Fibroblast of peridontal ligament (primary cell): Measurements from ENCODE around the gene CCL5.
"Not testable (repeated sequence)": the region's sequence is repeated elsewhere in the genome, so short reads cannot be mapped to it uniquely, and the experiment has no call there.

Source experiments
- DNase-seq: peaks from one replicate; pipeline ENCODE4 v3.0.0-alpha.2; 2010; ENCODE audit errors: extremely low read depth

Gene CCL5

DNA sequence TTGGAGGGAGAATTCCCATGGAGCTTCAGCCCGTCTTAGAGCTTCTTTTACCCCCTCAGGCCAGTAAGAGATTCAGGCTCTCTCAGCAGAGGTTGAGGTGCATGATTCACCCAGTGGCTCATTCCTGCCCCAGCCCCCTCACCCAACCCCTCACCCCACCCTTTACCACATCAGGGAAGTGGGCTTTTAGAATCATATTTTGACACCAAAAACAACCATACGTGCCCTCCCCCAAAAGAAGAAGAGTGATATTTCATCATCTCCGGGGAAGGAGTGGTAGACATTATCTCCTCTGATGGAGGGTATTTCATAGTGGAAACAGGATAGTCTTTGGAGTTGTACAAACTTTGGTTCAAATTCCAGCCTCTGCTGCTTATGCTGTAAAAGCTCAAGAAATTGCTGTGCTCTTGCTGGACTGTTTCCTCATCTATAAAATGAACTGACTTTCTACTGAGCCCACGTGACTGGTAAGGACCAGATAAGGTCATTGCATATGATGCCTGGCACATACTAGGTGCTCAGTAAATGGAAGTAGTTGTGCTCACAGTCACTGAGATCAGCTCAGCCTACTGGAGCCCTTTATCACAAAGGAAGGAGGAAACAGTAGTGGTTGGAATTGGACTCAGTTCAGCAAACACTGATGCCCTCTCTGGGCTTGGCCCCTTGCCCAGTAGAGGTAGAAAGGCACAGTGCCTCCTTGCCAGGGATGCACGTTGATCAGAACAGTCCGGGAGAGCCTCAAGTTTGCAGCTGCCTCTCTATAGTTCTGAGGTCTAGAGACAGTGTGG, 18.3 kb upstream of the CCL5 start:
- no peak for DNase-seq

DNA sequence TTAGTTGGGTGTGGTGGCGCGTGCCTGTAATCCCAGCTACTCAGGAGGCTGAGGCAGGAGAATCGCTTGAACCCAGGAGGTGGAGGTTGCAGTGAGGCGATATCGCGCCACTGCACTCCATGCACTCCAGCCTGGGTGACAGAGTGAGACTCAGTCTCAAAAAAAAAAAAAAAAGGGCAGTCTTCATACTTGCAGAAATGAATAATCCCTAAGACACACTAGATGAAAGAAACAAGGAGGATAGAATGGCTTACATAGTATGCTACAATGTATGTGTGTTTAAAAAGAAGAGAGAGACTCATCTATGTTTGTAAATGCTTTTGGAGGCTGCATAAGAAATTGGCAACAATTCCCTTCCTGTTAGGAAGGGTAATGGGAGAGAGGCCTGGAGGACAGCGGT, 17.6 kb upstream of the CCL5 start:
- not testable (repeated sequence) for DNase-seq

DNA sequence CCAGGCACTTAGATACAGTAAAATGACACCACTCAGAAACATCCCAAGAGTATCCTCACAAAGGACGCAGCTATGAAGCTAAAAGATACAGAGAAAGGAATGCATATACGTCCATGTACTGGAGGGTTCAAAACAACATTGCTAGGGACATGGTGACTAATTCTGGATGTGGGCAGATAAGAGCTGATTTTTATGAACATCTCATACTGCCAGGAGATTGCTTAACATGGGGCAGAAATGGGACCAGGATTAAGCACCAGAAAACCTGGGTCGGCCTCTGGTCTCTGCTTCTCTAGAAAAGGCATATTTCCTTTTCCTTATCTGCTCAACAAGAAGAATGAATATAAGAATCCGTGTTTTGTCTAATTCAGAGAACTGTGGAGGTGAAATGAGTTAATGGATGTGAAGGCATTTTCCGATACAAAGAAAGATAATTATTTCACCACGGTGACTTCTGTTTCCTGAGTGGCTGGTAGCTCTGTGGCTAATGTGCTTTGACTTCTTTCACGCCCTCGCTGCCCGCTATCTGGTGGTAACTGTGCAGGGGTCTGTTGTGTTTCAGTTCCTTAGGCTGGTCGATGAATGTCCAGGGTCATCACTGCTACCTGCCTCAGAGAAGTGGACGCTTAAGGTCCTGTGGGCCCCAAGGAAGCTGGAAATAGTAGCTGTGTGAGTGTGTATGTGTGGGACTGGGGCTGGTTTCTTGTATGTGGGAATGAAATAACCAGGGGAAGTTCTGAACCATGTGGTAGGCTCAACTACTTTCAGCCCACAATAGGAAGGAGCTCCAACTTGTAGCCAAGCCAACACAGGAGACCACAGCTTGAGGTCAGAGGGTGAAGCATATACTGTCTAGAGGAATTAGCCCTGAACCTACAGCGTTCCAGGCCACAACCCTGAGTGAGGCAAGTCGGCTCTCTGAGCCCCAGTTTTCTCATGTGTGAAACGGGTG, 15.8 kb upstream of the CCL5 start:
- no peak for DNase-seq

DNA sequence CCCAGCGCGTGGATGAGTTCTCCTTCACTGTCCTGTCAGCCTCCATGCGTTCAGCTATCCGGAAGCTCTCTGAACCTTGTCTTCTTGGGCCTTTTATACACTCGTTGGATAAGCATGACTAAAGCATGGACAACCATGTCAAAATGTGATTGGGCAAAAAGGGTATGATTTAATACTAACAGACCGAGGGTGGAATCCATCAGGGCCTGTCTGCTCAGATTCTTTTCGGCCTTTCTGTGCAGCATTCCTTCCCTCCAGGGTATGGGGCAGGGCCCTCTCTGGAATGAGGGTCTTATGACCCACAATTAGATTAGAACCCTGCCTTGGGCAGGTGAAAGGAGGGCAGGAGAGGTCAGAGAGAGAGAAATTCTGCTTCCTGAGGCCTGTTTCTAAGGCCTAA, 14.0 kb upstream of the CCL5 start:
- no peak for DNase-seq

DNA sequence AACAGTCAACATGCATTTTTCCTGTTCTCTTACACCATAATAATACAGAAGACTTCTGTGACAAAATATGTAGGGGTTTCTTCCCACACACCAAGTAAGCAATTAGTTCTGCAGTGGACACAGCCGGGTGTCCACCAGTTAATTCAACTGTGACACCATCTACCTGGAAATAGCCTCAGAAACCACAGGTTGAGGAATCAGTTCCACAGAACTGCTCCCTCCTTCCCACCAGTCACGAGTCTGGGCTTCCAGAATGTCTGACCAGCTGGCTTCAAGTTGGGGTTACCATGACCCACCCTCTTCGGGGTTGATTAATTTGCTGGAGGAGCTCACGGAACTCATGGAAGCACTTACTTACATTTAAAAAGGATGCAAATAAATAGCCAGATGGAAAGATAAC, 13.6 kb upstream of the CCL5 start:
- DNase-seq = no peak

DNA sequence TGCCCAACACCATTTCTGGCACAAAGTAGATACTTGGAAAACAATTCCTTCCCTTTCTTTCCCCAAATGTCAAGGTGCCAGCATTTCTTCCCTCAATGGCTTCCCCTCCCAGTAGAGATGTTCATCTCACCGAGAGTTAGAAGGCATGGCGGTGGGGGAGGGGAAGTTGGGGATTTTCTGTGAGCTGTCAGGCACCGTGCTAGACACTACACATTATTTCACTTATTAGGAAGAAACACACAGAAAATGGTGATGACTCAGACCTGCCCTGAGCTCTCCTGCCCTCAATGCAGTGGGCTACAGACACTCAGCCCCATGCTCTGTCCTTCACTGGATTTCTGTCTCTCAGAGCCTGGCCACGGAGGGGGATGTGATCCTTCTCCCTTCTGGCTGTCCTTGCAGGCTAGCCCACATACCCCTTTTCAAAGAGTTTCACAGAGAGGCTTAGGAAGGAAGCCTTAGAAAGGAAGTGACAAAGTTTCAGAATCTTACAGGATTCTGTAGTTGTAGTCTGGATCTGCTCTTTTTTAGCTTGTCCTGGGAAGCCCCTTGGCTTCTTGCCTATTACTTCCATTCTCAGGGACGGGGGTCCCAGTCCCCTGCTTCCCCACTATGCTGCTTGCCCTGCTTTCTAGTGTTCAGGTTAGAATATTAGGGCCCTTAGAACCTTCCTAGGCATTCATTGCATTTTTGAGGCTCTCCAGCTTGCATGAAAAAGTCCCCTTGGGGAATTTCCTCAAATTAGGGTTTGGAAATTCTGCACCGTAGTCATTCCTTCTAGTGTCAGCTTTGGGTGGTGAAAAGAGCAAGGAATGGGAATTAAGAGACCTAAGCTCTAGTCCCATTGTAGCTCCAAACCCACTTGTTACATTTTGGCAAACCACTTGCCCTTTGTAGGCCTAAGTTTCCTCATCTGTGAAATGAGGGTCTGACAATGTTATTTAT, 12.2 kb upstream of the CCL5 start:
- peak; percentile 27 for DNase-seq

DNA sequence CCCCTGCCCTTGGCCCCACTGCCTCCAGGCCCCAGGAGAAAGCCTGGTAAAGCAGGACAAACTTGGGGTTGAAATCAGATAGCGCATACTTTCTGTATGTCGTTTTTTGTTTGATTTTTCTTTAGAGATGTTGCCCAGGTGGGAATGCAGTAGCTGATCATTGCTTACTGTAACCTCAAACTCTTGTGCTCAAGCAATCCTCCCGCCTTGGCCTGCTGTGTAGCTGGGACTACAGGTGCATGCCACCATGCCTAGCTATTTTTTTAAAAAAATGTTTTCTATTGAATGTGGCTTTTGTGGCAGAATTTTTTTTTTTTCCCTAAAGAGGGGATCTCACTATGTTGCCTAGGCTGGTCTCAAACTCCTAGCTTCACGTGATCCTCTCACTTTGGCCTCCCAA, 11.1 kb upstream of the CCL5 start:
- no peak for DNase-seq

DNA sequence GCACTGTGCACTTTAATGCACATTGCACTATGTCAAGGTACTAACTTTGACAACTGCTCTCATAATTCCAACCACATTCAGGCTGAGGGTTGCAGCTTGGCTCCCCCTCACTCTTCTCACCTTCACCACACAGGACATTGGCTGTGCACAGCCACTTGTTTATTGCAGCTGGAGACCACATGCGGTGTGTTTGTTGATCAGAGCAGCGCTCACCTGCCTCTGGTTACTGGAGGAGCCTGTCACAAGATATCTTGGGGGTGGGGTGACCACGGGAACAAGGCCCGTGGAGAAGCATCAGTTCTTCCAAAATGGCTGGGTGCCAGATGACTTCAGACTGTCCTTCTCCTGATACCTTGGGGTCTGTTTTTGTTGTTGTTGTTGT, 10.6 kb upstream of the CCL5 start:
- no peak for DNase-seq

DNA sequence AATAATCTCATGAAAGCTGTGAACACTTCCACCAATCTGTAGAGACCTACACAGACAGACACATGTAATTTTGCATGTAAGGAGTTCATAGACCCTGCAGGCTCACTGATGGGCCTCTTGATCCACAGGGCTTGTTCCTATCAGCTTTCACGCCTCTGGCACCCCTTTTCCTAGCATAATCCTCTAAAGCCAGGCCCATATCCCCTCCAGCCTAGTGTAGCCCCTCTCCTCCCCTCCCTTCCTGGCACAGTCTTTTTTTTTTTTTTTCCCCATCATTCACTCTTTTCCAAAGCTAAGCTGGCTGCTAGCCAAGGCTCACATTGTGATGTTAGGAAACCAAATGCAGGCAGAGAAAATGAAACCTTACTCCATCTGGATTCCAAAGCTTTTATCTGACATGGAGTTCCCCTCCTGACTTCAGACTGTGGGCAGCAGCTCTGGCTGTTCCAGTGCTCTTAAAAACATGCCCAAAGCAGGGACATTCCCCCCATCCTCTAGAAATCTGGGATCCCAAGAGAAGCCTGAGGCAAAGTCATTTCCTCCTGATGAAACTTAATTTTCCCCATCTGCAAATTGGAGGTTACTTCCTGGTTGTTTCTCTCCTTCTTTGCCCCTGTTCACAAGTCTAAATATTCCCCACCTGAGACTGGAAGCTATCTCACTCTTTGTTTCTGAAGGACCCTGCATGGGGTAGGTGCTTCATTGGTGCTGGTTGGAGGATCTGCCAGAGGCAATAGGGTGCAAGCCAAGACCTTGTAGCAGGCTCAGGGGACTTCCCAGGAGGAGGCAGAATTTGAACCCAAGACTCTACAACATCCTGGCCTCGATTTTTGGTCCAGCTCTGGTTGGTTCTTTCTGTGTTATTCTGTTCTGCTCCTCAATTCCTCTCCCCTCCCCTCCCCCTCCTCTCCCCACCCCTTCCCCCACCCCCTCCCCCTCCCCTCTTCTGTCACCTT, 9.9 kb upstream of the CCL5 start:
- peak; percentile 67 for DNase-seq

DNA sequence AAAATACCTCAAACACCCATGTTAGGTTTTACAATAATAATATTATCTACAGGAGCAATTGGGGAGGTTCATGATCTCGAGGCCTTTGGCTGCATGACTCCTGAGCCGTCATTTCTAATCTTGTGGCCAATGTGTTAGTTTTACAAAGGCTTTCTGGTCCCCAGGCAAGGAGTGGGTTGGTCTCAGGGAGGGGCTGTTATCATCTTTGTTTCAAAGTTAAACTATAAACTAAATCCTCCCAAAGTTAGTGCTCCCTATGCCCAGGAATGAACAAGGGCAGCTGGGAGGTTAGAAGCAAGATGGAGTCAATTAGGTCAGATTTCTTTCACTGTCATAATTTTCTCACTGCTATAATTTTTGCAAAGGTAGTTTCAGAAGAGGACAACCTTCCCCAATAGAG, 9.1 kb upstream of the CCL5 start:
- no peak for DNase-seq

DNA sequence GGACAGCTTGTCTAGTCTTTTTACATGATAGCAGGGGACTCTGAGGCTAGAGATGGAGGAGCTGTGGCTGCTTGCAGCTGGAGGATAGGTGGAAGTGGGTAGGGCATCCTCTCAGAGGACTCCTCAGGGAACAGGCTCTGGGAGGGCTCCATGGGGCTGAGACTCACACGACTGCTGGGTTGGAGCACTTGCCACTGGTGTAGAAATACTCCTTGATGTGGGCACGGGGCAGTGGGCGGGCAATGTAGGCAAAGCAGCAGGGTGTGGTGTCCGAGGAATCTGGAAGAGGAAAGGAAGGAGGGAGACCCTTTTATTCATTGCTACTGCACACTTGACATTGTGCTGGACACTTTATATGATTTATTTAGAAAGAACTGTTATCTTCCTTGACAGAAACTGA, 1.8 kb downstream of the CCL5 start:
- DNase-seq = no peak

DNA sequence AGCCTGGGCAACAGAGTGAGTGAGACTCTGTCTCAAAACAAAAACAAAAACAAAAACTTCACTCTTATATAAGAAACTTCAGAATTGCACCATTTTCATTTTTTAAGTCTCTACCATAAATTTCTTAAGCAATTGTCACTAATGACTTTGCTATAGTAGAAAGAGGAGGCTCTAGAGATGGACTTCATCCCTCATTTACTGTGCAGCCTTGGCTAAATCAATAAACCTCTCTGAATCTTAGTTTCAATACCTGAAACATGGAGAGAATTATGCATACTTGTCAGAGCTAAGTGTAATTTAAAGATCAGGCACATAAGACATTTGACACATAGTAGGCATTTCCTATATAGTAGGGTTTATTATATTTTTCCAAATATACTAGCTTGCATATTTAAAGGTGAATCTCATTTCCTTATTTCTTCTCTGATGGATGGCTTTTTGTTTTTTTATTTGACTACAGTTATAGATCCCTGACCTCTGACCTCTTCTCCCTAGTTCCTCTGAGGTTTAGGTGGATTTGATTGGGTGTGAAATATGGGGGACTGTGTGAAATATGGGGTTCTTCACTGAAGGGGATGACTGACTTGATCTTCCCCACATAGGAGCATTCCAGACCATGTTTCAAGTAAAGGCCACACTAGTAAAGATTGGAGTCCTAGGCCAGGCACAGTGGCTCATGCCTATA, 2.7 kb downstream of the CCL5 start:
- no peak for DNase-seq

DNA sequence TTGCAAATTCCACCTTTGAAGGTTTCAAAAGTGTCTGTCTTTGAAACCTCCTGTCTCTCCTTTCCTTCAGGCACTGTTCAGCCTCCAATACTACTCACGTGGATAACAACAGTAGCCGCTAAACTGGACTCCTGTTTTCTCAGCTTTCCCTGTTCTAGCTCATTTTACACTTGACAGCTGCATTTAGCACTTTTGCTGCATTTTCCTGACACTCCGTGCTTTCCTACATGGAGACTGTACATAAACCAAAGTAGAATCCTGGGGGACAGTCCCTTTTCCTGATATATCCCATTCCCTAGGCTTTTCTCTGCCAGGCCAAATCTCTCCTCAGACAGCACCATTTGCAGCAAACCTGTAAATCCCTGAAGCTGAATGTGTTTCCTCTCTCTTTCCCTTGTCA, 3.6 kb downstream of the CCL5 start:
- DNase-seq = no peak

DNA sequence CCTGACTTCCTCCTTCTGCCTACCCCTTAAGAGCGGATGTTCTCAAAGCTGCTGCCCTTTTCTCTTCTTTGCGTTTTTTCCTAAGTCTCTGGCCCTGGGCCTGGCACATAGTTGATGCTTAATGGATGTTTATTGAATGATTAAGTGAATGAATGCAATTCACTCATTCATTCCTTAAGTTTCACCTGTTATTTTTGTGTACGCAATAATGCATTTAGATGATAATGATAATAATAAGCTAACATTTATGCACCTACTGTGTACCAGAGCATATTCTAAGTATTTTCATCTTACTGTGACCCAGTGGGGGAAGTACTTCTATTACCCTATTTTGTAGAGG, 4.4 kb downstream of the CCL5 start:
- no peak for DNase-seq

DNA sequence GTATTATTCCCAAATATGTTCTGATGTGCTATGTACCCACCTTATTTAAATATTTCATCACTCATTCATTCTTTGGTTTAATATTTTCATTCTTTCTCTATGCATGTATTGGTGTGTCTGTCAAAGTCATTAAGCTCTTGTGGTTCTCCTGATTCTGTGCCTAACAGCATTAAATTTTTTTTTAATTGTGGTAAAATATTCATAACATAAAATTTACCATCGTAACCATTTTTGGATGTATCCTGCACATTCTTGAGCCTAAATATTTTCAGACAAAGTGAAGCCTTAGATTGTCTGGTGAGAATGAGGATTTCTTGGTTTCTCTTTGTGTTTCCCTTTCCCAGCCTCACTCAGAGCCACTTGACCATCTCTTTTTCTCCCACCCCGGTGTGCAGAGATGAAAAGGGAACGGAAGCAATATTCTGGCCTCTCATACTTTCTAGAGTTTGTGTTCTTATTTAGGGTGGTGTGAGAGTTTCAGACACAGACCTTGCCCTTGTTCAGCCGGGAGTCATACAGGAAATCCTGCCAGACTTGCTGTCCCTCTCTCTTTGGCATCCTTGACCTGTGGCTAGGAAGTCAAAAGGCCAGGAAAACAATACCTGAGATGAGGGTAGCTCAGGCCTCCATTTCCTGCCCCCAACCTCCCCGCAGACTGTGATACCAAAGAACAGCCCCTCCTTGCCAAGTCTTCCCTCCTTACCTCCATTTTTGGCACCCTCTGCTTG, 4.9 kb downstream of the CCL5 start:
- no peak for DNase-seq

DNA sequence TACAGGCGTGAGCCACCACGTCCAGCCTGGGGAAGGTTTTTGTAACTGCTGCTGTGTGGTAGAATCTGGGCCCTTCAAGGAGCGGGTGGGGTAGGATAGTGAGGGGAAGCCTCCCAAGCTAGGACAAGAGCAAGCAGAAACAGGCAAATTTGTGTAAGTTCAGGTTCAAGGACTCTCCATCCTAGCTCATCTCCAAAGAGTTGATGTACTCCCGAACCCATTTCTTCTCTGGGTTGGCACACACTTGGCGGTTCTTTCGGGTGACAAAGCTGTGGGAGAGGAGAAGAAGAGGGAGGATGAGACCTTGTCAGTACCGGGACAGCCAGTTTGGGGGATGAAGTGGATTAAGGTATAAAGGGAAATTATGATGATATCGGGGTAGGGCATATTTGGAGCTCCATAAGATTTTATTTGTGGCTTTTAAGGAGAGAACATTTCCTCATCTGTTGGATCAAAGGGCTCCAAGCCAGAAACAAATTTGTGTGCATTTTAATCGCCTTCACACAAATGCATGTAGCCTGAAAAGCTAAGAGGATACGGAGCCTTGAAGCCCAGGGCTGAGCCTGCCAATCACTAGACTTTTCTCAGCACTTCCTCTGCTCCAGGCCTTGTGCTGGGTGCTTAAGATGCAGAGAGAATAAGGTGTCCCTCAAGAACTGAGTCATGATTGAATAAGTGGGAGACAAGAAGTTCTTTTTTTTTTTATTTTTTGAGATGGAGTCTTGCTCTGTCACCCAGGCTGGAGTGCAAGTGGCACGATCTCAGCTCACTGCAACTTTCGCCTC, 7.8 kb downstream of the CCL5 start:
- DNase-seq = no peak

DNA sequence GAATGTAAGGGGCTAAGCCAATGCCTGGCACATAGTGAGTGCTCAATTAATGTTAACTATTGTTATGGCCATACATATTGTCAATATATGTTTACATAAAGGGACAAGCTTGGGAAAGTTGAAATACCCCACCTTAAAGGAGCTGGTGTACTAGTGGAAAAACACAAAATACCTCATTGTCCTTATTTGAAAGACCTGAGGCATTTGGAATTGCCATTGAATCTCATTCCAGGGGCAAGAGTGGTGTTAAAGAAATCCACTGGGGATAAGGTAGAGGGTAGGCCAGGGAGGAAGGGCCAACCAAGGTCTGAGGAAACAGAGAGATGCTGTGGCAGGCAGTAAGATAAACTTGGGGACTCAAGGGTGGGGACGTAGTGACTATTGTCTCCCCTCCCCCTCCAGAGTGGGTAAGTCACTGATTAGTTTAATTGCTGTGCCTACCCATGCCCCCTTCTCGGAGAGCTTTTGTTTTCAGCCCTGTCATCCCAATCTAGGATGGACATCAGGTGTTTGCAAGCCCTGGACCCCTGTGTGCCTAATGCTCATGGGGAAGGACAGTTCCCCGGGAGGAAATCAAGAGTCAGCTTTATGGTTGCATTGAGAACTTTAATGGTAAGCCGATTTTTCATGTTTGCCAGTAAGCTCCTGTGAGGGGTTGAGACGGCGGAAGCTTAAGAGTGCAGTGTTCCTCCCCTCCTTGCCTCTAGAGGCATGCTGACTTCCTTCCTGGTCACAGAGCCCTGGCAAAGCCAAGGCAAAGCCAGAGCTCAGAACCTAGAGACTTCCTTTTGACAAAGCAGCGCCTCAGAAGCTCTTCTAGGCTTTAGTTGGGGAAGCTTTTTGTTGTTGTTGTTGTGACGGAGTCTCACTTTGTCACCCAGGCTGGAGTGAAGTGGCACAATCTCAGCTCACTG, 9.0 kb downstream of the CCL5 start:
- DNase-seq = no peak

DNA sequence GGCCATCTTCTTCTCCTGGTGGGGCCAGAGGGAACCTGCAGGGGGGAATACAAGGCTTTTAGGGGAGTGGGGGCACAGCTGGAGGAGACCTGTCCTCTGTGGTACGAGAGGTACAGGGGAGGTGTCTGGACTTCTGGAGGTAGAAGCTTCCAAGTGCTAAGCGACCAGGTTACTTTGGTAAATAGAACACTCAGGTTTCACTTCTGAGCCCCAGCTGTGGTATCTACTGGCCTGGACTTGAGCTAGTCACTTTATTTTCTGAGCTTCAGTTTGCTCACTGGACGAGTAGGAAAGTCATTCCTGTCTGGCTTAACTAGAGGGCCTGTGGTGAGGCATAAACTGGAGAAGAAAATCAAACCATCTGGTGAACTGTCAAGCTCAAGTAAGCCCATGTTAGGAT, 11.4 kb downstream of the CCL5 start, which contains the start of gene HEATR9:
TSS of gene HEATR9 (minus strand) at position 155 of the 400 bp plus-strand sequence. CDS start at position 6, 149 bp downstream.
- no peak for DNase-seq
